ENCODE results near the gene ARHGAP33. TPM values are rescaled to one million over a fixed set of nuclear protein-coding genes. Genes with fewer than 3 reads are reported as not detected.

Gene ARHGAP33
- polyA plus RNA-seq, 1 donor (not counting 4 experiments of a cell fraction or from before 2014, with no cell fraction given), result 0.49 TPM

- DNase-seq (ENCODE audit: low read depth, low spot score), result no peak
- no peak for FAIRE-seq
- dilution Hi-C loops (cut with MboI; ENCODE audit: extremely low pct_ligation_motif_present, low sequenced_read_pairs), result no loop called here
- TF ChIP-seq EZH2 (IDR thresholded peaks at IDR 0.05; ENCODE audit: low read length) (no peak), CTCF (optimal IDR thresholded peaks at IDR 0.05 in 1 of 3, IDR thresholded peaks at IDR 0.05 in 1 of 3, conservative IDR thresholded peaks at IDR 0.05 in 1 of 3; ENCODE audit: extremely low read depth in 1 of 3, insufficient read depth in 2 of 3, low read length in 3 of 3) (no peak)
- Histone ChIP-seq H3K9me3 (ENCODE audit: control insufficient read depth, low read depth, low read length) (no peaks in the 10 kb centered on the region), H4K20me1 (ENCODE audit: control insufficient read depth, extremely low read depth, insufficient read depth, low read length) (peaks cover 2% of the 10 kb centered on the region), H3K79me2 (ENCODE audit: control insufficient read depth, insufficient read depth, low read length) (no peaks in the 10 kb centered on the region), H3K9me1 (ENCODE audit: control insufficient read depth, extremely low read depth, insufficient read depth, low read length) (no peaks in the 10 kb centered on the region), H3K4me3 (ENCODE audit: control insufficient read depth in 2 of 3, extremely low read depth in 1 of 3, insufficient read depth in 2 of 3, low read depth in 1 of 3, low read length in 3 of 3) (no peak overlapping the region), H3K36me3 (ENCODE audit: control insufficient read depth in 2 of 2, extremely low read depth in 1 of 2, insufficient read depth in 2 of 2, low read length in 2 of 2) (no peaks in the 10 kb centered on the region), H3K27ac (ENCODE audit: control insufficient read depth, insufficient read depth, low read length) (no peak overlapping the region), H3K4me2 (ENCODE audit: control insufficient read depth, extremely low read depth, insufficient read depth, low read depth, low read length) (no peak overlapping the region), H3K27me3 (ENCODE audit: control insufficient read depth, extremely low read depth, insufficient read depth, low read length) (no peaks in the 10 kb centered on the region), H3K4me1 (ENCODE audit: control insufficient read depth, extremely low read depth, insufficient read depth, low read length) (no peaks in the 10 kb centered on the region), H2AFZ (ENCODE audit: control insufficient read depth, low read length) (no peak overlapping the region), H3K9ac (ENCODE audit: control insufficient read depth, extremely low read depth, insufficient read depth, low read length) (no peak overlapping the region)
These were observed 13.0 kb downstream of the ARHGAP33 start for GRCh38 chr19:35788205-35788960.

- FAIRE-seq, result no peak
These were observed 14.0 kb downstream of the ARHGAP33 start for GRCh38 chr19:35789195-35789977.

More at GRCh38 chr19:35789195-35789977, 14.0 kb downstream of the ARHGAP33 start:
- no peak overlapping the region for H2AFZ ChIP-seq (ENCODE audit: control insufficient read depth, low read length)
- H3K9ac ChIP-seq (ENCODE audit: control insufficient read depth, extremely low read depth, insufficient read depth, low read length), result no peak overlapping the region
- no peaks in the 10 kb centered on the region for H3K4me1 ChIP-seq (ENCODE audit: control insufficient read depth, extremely low read depth, insufficient read depth, low read length)
- H3K36me3 ChIP-seq (ENCODE audit: control insufficient read depth in 2 of 2, extremely low read depth in 1 of 2, insufficient read depth in 2 of 2, low read length in 2 of 2), result no peaks in the 10 kb centered on the region
- DNase-seq (ENCODE audit: low read depth, low spot score), result no peak
- H3K9me3 ChIP-seq (ENCODE audit: control insufficient read depth, low read depth, low read length), result no peaks in the 10 kb centered on the region
- no peaks in the 10 kb centered on the region for H3K79me2 ChIP-seq (ENCODE audit: control insufficient read depth, insufficient read depth, low read length)
- H3K27ac ChIP-seq (ENCODE audit: control insufficient read depth, insufficient read depth, low read length), result no peak overlapping the region
- dilution Hi-C loops (cut with MboI; ENCODE audit: extremely low pct_ligation_motif_present, low sequenced_read_pairs), result no loop called here
- H3K4me3 ChIP-seq (ENCODE audit: control insufficient read depth in 2 of 3, extremely low read depth in 1 of 3, insufficient read depth in 2 of 3, low read depth in 1 of 3, low read length in 3 of 3), result no peak overlapping the region
- H3K9me1 ChIP-seq (ENCODE audit: control insufficient read depth, extremely low read depth, insufficient read depth, low read length), result no peaks in the 10 kb centered on the region
- TF ChIP-seq EZH2 (IDR thresholded peaks at IDR 0.05; ENCODE audit: low read length) (no peak), CTCF (optimal IDR thresholded peaks at IDR 0.05 in 1 of 3, IDR thresholded peaks at IDR 0.05 in 1 of 3, conservative IDR thresholded peaks at IDR 0.05 in 1 of 3; ENCODE audit: extremely low read depth in 1 of 3, insufficient read depth in 2 of 3, low read length in 3 of 3) (no peak)
- no peaks in the 10 kb centered on the region for H3K27me3 ChIP-seq (ENCODE audit: control insufficient read depth, extremely low read depth, insufficient read depth, low read length)
- H4K20me1 ChIP-seq (ENCODE audit: control insufficient read depth, extremely low read depth, insufficient read depth, low read length), result peaks cover 2% of the 10 kb centered on the region
- H3K4me2 ChIP-seq (ENCODE audit: control insufficient read depth, extremely low read depth, insufficient read depth, low read depth, low read length), result no peak overlapping the region
